OCI-LY1 (cell line): ENCODE data around the gene HOXC13.

Experiments used
- H2AFZ ChIP-seq: fragments of 200-600 bp; sonication (generic), shearing (Covaris generic); 2 replicates; pipeline ENCODE4 v1.6.0; 2014; ENCODE audit warnings: antibody characterized with exemption, mild to moderate bottlenecking, low read length
- H3F3A ChIP-seq: fragments of 200-600 bp; sonication (generic), shearing (Covaris generic); 2 replicates; pipeline ENCODE4 v1.6.0; 2014; ENCODE audit warnings: mild to moderate bottlenecking, antibody characterized with exemption, low read length, moderate library complexity; ENCODE audit not compliant: insufficient read depth
- H3K27ac ChIP-seq: fragments of 200-600 bp; sonication (generic); 2 replicates; pipeline ENCODE4 v1.5.1; 2014; ENCODE audit warnings: low read length, mixed run types, mild to moderate bottlenecking, low read depth; ENCODE audit not compliant: poor library complexity, severe bottlenecking
- H3K27me3 ChIP-seq: fragments of 200-600 bp; sonication (generic); 2 replicates; pipeline ENCODE4 v1.6.0; 2014; ENCODE audit warnings: antibody characterized with exemption, mild to moderate bottlenecking, low read length, moderate library complexity; ENCODE audit not compliant: insufficient read depth
- H3K36me3 ChIP-seq: fragments of 200-600 bp; sonication (generic); 2 replicates; pipeline ENCODE4 v1.6.1; 2014; ENCODE audit warnings: mild to moderate bottlenecking, antibody characterized with exemption, low read length, moderate library complexity, mixed read lengths; ENCODE audit not compliant: insufficient read depth
- H3K4me1 ChIP-seq: fragments of 200-600 bp; sonication (generic); 2 replicates; pipeline ENCODE4 v1.5.1; 2014; ENCODE audit warnings: mild to moderate bottlenecking, low read length, moderate library complexity; ENCODE audit not compliant: insufficient read depth, severe bottlenecking
- H3K4me2 ChIP-seq: fragments of 200-600 bp; sonication (generic), shearing (Covaris generic); 2 replicates; pipeline ENCODE4 v1.6.1; 2014; ENCODE audit warnings: low read length
- H3K4me3 ChIP-seq: fragments of 200-600 bp; sonication (generic); 2 replicates; pipeline ENCODE4 v1.5.1; 2014; ENCODE audit warnings: low read length, low read depth, mild to moderate bottlenecking, mixed read lengths; ENCODE audit not compliant: poor library complexity, severe bottlenecking
- H3K79me2 ChIP-seq: fragments of 200-600 bp; shearing (Covaris generic); 2 replicates; pipeline ENCODE4 v1.6.1; 2016; ENCODE audit warnings: mixed run types, low read length, mixed read lengths; ENCODE audit not compliant: insufficient read depth
- H3K9ac ChIP-seq: fragments of 200-600 bp; sonication (generic), shearing (Covaris generic); 2 replicates; pipeline ENCODE4 v1.6.1; 2014; ENCODE audit warnings: mild to moderate bottlenecking, low read length, mixed read lengths
- H3K9me2 ChIP-seq: fragments of 200-600 bp; sonication (generic), shearing (Covaris generic); 2 replicates; pipeline ENCODE4 v1.6.1; 2014; ENCODE audit warnings: low read depth, mild to moderate bottlenecking, low read length, mixed read lengths
- H3K9me3 ChIP-seq: fragments of 200-600 bp; shearing (Covaris generic); 2 replicates; pipeline ENCODE4 v1.6.1; 2014; ENCODE audit warnings: low read length, mixed read lengths
- H4K20me1 ChIP-seq: fragments of 200-600 bp; sonication (generic), shearing (Covaris generic); 2 replicates; pipeline ENCODE4 v1.6.0; 2016; ENCODE audit warnings: mild to moderate bottlenecking, low read length; ENCODE audit not compliant: insufficient read depth
- CTCF ChIP-seq: fragments of 200-600 bp; sonication (generic), shearing (Covaris generic); IDR thresholded peaks from 2 replicates; pipeline ENCODE4 v1.5.1; 2017; ENCODE audit warnings: mild to moderate bottlenecking, antibody characterized with exemption, low read length, moderate library complexity, mixed read lengths
- EZH2 ChIP-seq: fragments of 200-600 bp; sonication (generic), shearing (Covaris generic); IDR thresholded peaks from 2 replicates; pipeline ENCODE4 v1.8.0; 2017; ENCODE audit warnings: borderline replicate concordance, mixed run types, mild to moderate bottlenecking, antibody characterized with exemption, low read length, moderate library complexity, mixed read lengths

HOXC13 gene

GRCh38 chr12:53948650-53949593, 10.3 kb downstream of the HOXC13 start:
- Histone ChIP-seq H3K27ac (no peak overlapping the region), H4K20me1 (no peaks in the 10 kb centered on the region), H3K9ac (no peak overlapping the region)

GRCh38 chr12:53949631-53950436, 11.2 kb downstream of the HOXC13 start:
- Histone ChIP-seq H4K20me1 (no peaks in the 10 kb centered on the region), H3K36me3 (no peaks in the 10 kb centered on the region), H3K4me3 (no peak overlapping the region), H3K9me3 (no peaks in the 10 kb centered on the region), H3K4me1 (no peaks in the 10 kb centered on the region), H3K27me3 (no peaks in the 10 kb centered on the region), H2AFZ (no peak overlapping the region), H3K27ac (no peak overlapping the region), H3K79me2 (no peaks in the 10 kb centered on the region), H3K4me2 (no peak overlapping the region), H3K9ac (no peak overlapping the region), H3F3A (no peaks in the 10 kb centered on the region), H3K9me2 (no peaks in the 10 kb centered on the region)
- no peak for TF ChIP-seq CTCF
- no peak for TF ChIP-seq EZH2

More at GRCh38 chr12:53948650-53949593, 10.3 kb downstream of the HOXC13 start:
- no peak for TF ChIP-seq CTCF
- TF ChIP-seq EZH2: no peak
- H3F3A ChIP-seq: no peaks in the 10 kb centered on the region
- no peaks in the 10 kb centered on the region for H3K27me3 ChIP-seq
- H2AFZ ChIP-seq: no peak overlapping the region
- H3K4me1 ChIP-seq: no peaks in the 10 kb centered on the region
- no peak overlapping the region for H3K4me3 ChIP-seq
- H3K9me2 ChIP-seq: no peaks in the 10 kb centered on the region
- H3K36me3 ChIP-seq: no peaks in the 10 kb centered on the region
- no peak overlapping the region for H3K4me2 ChIP-seq
- no peaks in the 10 kb centered on the region for H3K79me2 ChIP-seq
- H3K9me3 ChIP-seq: no peaks in the 10 kb centered on the region

- Histone ChIP-seq H3F3A (no peaks in the 10 kb centered on the region), H4K20me1 (no peaks in the 10 kb centered on the region)
- TF ChIP-seq CTCF: no peak
- no peak for TF ChIP-seq EZH2
Measured at GRCh38 chr12:53950437-53950773, 11.8 kb downstream of the HOXC13 start.

More at GRCh38 chr12:53950437-53950773, 11.8 kb downstream of the HOXC13 start:
- Histone ChIP-seq H3K4me1 (no peaks in the 10 kb centered on the region), H3K36me3 (no peaks in the 10 kb centered on the region), H3K4me3 (no peak overlapping the region), H3K9me2 (no peaks in the 10 kb centered on the region), H3K9ac (no peak overlapping the region), H3K27me3 (no peaks in the 10 kb centered on the region), H3K4me2 (no peak overlapping the region), H3K9me3 (no peaks in the 10 kb centered on the region), H3K79me2 (no peaks in the 10 kb centered on the region), H2AFZ (no peak overlapping the region), H3K27ac (no peak overlapping the region)
